Spleen (tissue), 11 donors: ENCODE results near the gene NKAIN4. TPM values are rescaled to one million over a fixed set of nuclear protein-coding genes. Genes with fewer than 3 reads are reported as not detected.

Experiments
- DNase-seq: peaks from one replicate; pipeline ENCODE4 v3.0.0-alpha.2; 2020
- H3K27ac ChIP-seq, 8 donors: fragments of 200-600 bp; sonication (generic) in 7 of 8; 1 replicate in 4 of 8; 2 replicates in 4 of 8; pipeline versions ENCODE4 v1.5.0 to v1.8.0; 2016 to 2021; ENCODE audit warnings: inconsistent platforms in 4 of 8, mild to moderate bottlenecking in 4 of 8, moderate library complexity in 1 of 8
- H3K27me3 ChIP-seq, 7 donors: fragments of 200-600 bp; sonication (generic) in 6 of 7; replicated peaks in 1 of 7; 1 replicate in 4 of 7; 2 replicates in 3 of 7; pipeline versions ENCODE4 v1.5.0 to v1.8.0; 2016 to 2021; ENCODE audit warnings: inconsistent platforms in 3 of 7, mild to moderate bottlenecking in 1 of 7
- H3K36me3 ChIP-seq, 6 donors: fragments of 200-600 bp; sonication (generic) in 5 of 6; 1 replicate in 4 of 6; 2 replicates in 2 of 6; pipeline versions ENCODE4 v1.5.0 to v1.8.0; 2016 to 2021; ENCODE audit warnings: inconsistent platforms in 2 of 6
- H3K4me1 ChIP-seq, 6 donors: fragments of 200-600 bp; sonication (generic) in 5 of 6; 1 replicate in 3 of 6; 2 replicates in 3 of 6; pipeline versions ENCODE4 v1.5.0 to v1.8.0; 2016 to 2021; ENCODE audit warnings: inconsistent platforms in 3 of 6
- H3K4me3 ChIP-seq, 8 donors: fragments of 200-600 bp; sonication (generic) in 7 of 8; 1 replicate in 4 of 8; 2 replicates in 4 of 8; pipeline versions ENCODE4 v1.5.0 to v1.8.0; 2016 to 2021; ENCODE audit warnings: inconsistent platforms in 4 of 8, mild to moderate bottlenecking in 4 of 8, moderate library complexity in 2 of 8
- H3K9me3 ChIP-seq, 8 donors: fragments of 200-600 bp; sonication (generic) in 7 of 8; 1 replicate in 4 of 8; 2 replicates in 4 of 8; pipeline versions ENCODE4 v1.5.0 to v1.8.0; 2016 to 2021; ENCODE audit warnings: inconsistent platforms in 4 of 8
- POLR2A ChIP-seq, 3 donors: fragments of 450-650 bp; IDR thresholded peaks; one replicate each; pipeline ENCODE4 v1.5.1; 2017; ENCODE audit warnings: antibody characterized with exemption in 3 of 3, mild to moderate bottlenecking in 1 of 3
- POLR2AphosphoS5 ChIP-seq, 3 donors: sonication (generic); formaldehyde crosslinking; IDR thresholded peaks; one replicate each; pipeline ENCODE4 v1.5.1; 2017; ENCODE audit warnings: antibody characterized with exemption in 3 of 3
- WGBS, 5 donors: extraction: QIAGEN DNeasy Blood & Tissue Kit in 3 of 5; methylation state at CpG; one replicate each; pipeline versions ENCODE4 v1.1.5 to v1.1.7; 2013 to 2018; 5-methylcytosine and 5-hydroxymethylcytosine counted together
- intact Hi-C: fragments of 100-400 bp; cut with DNase I; formaldehyde crosslinking; loops from one replicate; pipeline ENCODE4 v1.15.0; 2023; ENCODE audit warnings: low total_unique reads
- polyA plus RNA-seq, 3 donors: library from polyadenylated mRNA; stranded (reverse); fragments of 200-250 nt; gene quantifications; one replicate each; pipeline ENCODE4 v1.2.1, GENCODE V29; 2013
- total RNA-seq, 7 donors: library from RNA; depleted of rRNA in 3 of 7; stranded (reverse); fragments of >200 nt in 3 of 7; fragmentation: NEBNext Ultra II Directional in 4 of 7; extraction: Animal tissue kit (Norgen Biotek cat#: 25700) in 4 of 7; gene quantifications; one replicate each; pipeline versions ENCODE4 v1.1.0 to v1.2.1, GENCODE V29; 2016 to 2021
- TF ChIP-seq, protein P1 (sequence below), 11 experiments: fragments of 200-600 bp in 7 of 11; fragments of 450-650 bp in 4 of 11; sonication (generic) in 4 of 11; IDR thresholded peaks in 8 of 11; conservative IDR thresholded peaks in 3 of 11; 1 replicate in 7 of 11; 2 replicates in 4 of 11; pipeline versions ENCODE4 v1.4.0 to v1.8.0; 2016 to 2021; ENCODE audit warnings: antibody characterized with exemption in 11 of 11, inconsistent platforms in 4 of 11, mild to moderate bottlenecking in 1 of 11
- donor health status: healthy with polysubstance abuse.
- donor health status: DM: no; HTN: no; CAD: no; lungs with moderate emphysema.
- donor health status: DM: no; HTN: no; CAD: no.
- donor health status: Bipolar disorder and iron deficiency.
- donor health status: healthy.
- donor health status: DM: no; HTN: no; CAD: no.
- donor health status: DM: yes; HTN: yes; CAD: no.

NKAIN4 gene
- total and polyA plus RNA-seq, 10 donors, result 0.09 TPM; not detected in 9

DNA sequence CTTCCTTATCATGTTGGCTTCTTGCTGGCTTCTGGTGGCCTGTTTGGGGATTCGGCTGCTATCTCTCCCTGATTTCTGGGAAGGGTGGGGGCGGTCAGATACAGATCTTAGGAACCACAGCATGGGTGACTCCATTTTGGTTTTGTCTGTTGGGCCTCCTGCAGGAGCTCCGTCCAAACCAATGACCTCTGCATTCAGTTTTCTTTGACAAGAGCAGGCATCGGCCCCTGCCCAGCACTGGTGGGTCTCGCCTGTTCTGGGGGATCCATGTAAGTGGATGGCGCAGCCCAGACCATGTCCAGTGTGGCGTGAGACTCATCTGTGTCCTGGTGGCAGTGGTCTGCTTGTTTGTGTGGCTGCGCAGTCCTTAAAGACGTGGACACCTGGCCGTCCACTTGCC, 9.7 kb upstream of the NKAIN4 start:
- H3K27ac ChIP-seq, result no peak overlapping the region
- intact Hi-C loops, result no loop called here
- H3K27me3 ChIP-seq, result peaks cover 0 to 91% (median 31%) of the 10 kb centered on the region in 7 donors

GRCh38 chr20:63262836-63263235, 8.6 kb upstream of the NKAIN4 start:
- intact Hi-C loops, result no loop called here
- 74 to 90% (median 83%) methylated on average over 4 to 9 of the region's 9 CpGs for WGBS, 5 donors
- TF ChIP-seq POLR2AphosphoS5 (IDR thresholded peaks at IDR 0.05), result no peak
- no peak for TF ChIP-seq POLR2A (IDR thresholded peaks at IDR 0.05)
- TF ChIP-seq, protein P1, sequence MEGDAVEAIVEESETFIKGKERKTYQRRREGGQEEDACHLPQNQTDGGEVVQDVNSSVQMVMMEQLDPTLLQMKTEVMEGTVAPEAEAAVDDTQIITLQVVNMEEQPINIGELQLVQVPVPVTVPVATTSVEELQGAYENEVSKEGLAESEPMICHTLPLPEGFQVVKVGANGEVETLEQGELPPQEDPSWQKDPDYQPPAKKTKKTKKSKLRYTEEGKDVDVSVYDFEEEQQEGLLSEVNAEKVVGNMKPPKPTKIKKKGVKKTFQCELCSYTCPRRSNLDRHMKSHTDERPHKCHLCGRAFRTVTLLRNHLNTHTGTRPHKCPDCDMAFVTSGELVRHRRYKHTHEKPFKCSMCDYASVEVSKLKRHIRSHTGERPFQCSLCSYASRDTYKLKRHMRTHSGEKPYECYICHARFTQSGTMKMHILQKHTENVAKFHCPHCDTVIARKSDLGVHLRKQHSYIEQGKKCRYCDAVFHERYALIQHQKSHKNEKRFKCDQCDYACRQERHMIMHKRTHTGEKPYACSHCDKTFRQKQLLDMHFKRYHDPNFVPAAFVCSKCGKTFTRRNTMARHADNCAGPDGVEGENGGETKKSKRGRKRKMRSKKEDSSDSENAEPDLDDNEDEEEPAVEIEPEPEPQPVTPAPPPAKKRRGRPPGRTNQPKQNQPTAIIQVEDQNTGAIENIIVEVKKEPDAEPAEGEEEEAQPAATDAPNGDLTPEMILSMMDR (IDR thresholded peaks at IDR 0.05 in 8 of 11, conservative IDR thresholded peaks at IDR 0.05 in 3 of 11), result no peak
- Histone ChIP-seq H3K36me3 (no peaks in the 10 kb centered on the region), H3K9me3 (no peaks in the 10 kb centered on the region), H3K27ac (no peak overlapping the region), H3K4me1 (peaks cover 0 to 3% (median 0%) of the 10 kb centered on the region in 6 donors), H3K27me3 (peaks cover 0 to 98% (median 31%) of the 10 kb centered on the region in 7 donors), H3K4me3 (no peak overlapping the region)
- no peak for DNase-seq

More for the DNA sequence above, 9.7 kb upstream of the NKAIN4 start:
- 81 to 93% (median 85%) methylated on average over 7 to 10 of the region's 10 CpGs for WGBS, 5 donors
- H3K4me1 ChIP-seq, result peaks cover 0 to 3% (median 0%) of the 10 kb centered on the region in 6 donors
- no peak overlapping the region for H3K4me3 ChIP-seq
- H3K9me3 ChIP-seq, result no peaks in the 10 kb centered on the region
- DNase-seq, result no peak
- no peaks in the 10 kb centered on the region for H3K36me3 ChIP-seq
- no peak for TF ChIP-seq POLR2A (IDR thresholded peaks at IDR 0.05)

- WGBS, 5 donors, result 11 to 20% (median 13%) methylated on average over 30 of the region's 30 CpGs
- intact Hi-C loops, result no loop called here
- Histone ChIP-seq H3K27me3 (peaks cover 0 to 93% (median 31%) of the 10 kb centered on the region in 7 donors), H3K27ac (no peak overlapping the region), H3K36me3 (no peaks in the 10 kb centered on the region), H3K4me1 (peaks cover 0 to 3% (median 0%) of the 10 kb centered on the region in 6 donors), H3K9me3 (no peaks in the 10 kb centered on the region), H3K4me3 (no peak overlapping the region)
- TF ChIP-seq POLR2A (IDR thresholded peaks at IDR 0.05) (no peak), POLR2AphosphoS5 (IDR thresholded peaks at IDR 0.05) (no peak)
- TF ChIP-seq, protein P1 (IDR thresholded peaks at IDR 0.05 in 8 of 11, conservative IDR thresholded peaks at IDR 0.05 in 3 of 11), result no peak
- no peak for DNase-seq
These were observed 7.7 kb upstream of the NKAIN4 start for GRCh38 chr20:63261795-63262528.

GRCh38 chr20:63261060-63261794, 7.0 kb upstream of the NKAIN4 start:
- Histone ChIP-seq H3K27ac (no peak overlapping the region), H3K36me3 (no peaks in the 10 kb centered on the region), H3K9me3 (no peaks in the 10 kb centered on the region), H3K4me3 (no peak overlapping the region), H3K27me3 (peaks cover 0 to 95% (median 31%) of the 10 kb centered on the region in 7 donors), H3K4me1 (peaks cover 0 to 3% (median 0%) of the 10 kb centered on the region in 6 donors)
- TF ChIP-seq POLR2AphosphoS5 (IDR thresholded peaks at IDR 0.05) (no peak), POLR2A (IDR thresholded peaks at IDR 0.05) (no peak)
- TF ChIP-seq, protein P1 (IDR thresholded peaks at IDR 0.05 in 8 of 11, conservative IDR thresholded peaks at IDR 0.05 in 3 of 11), result no peak
- WGBS, 5 donors, result 58 to 71% (median 65%) methylated on average over 25 of the region's 25 CpGs
- intact Hi-C loops, result no loop called here
- no peak for DNase-seq
